WERI-Rb-1 (cell line): ENCODE measurements around the gene PBX3.

Experiments used
- DNase-seq: peaks from one replicate; pipeline ENCODE4 v3.0.0-alpha.2; 2020
- H3K27ac ChIP-seq: fragments of 250-450 bp; sonication (Bioruptor Pico); 2 replicates; pipeline ENCODE4 v1.5.1; 2020; ENCODE audit warnings: mild to moderate bottlenecking, moderate library complexity
- H3K27me3 ChIP-seq: fragments of 250-450 bp; sonication (Bioruptor Pico); 2 replicates; pipeline ENCODE4 v1.5.1; 2021; ENCODE audit warnings: mild to moderate bottlenecking, low read depth, moderate library complexity; ENCODE audit not compliant: insufficient read depth, severe bottlenecking
- H3K36me3 ChIP-seq: fragments of 250-450 bp; sonication (Bioruptor Pico); 2 replicates; pipeline ENCODE4 v1.5.1; 2020; ENCODE audit warnings: mild to moderate bottlenecking, moderate library complexity
- H3K4me3 ChIP-seq: 2 replicates; pipeline ENCODE4 v1.5.1; 2011; ENCODE audit warnings: low read depth, mild to moderate bottlenecking, control low read depth, low read length
- H3K9me3 ChIP-seq: fragments of 250-450 bp; sonication (Bioruptor Pico); 2 replicates; pipeline ENCODE4 v1.5.1; 2021; ENCODE audit warnings: mild to moderate bottlenecking, moderate library complexity; ENCODE audit not compliant: severe bottlenecking
- TF ChIP-seq, protein P1 (sequence below): IDR thresholded peaks from 2 replicates; pipeline ENCODE4 v1.5.1; 2011; ENCODE audit warnings: low read depth, mild to moderate bottlenecking, control low read depth, inconsistent platforms, low read length

PBX3 gene

DNA sequence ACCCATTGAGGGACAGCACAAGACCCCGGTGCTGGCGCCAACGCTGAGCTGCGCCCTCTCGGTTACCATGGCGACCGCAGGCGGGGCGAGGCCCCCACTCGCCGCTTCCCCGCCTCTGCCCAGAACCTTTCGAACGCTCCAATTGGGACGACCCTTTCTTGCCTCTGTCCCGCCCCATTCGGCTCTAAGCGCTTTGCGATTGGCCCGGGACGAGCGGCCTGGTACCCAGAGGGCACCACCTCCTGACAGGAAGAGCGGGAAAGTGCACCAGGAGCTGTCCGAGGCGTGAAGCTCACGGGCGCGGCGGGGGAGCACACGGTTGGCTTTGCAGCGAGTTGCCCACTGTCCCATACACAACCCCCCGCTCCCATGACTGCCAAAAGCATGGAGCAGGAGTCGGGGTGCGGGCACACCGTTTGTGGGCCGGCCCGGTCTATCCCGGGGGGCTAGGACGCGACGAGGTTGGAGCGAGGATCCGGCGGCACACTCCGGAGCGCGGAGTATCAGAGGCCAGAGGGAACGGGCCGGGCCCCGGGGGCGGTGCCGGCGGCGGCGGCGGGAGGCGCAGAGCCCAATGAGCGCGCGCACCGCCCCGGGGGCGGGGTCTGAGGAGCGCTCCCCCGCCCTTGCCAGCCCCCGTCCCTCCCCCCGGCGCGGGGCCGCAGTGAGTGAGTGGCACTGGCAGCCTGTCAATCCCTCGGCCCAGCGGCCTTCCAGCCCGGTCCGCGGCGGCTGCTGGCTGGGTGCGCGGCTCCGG is 978 bp upstream of the PBX3 start:
- Histone ChIP-seq H3K27me3 (no peaks in the 10 kb centered on the region), H3K27ac (peak overlapping the region; percentile 96), H3K4me3 (peak overlapping the region; percentile 53), H3K9me3 (no peaks in the 10 kb centered on the region), H3K36me3 (peaks cover 17% of the 10 kb centered on the region)
- TF ChIP-seq, protein P1, sequence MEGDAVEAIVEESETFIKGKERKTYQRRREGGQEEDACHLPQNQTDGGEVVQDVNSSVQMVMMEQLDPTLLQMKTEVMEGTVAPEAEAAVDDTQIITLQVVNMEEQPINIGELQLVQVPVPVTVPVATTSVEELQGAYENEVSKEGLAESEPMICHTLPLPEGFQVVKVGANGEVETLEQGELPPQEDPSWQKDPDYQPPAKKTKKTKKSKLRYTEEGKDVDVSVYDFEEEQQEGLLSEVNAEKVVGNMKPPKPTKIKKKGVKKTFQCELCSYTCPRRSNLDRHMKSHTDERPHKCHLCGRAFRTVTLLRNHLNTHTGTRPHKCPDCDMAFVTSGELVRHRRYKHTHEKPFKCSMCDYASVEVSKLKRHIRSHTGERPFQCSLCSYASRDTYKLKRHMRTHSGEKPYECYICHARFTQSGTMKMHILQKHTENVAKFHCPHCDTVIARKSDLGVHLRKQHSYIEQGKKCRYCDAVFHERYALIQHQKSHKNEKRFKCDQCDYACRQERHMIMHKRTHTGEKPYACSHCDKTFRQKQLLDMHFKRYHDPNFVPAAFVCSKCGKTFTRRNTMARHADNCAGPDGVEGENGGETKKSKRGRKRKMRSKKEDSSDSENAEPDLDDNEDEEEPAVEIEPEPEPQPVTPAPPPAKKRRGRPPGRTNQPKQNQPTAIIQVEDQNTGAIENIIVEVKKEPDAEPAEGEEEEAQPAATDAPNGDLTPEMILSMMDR = no peak
- peak; percentile 99 for DNase-seq

- Histone ChIP-seq H3K9me3 (no peaks in the 10 kb centered on the region), H3K27ac (peak overlapping the region; percentile 96; the same call in 1 of the 2 replicates), H3K4me3 (peak overlapping the region; percentile 10), H3K36me3 (peaks cover 22% of the 10 kb centered on the region), H3K27me3 (no peaks in the 10 kb centered on the region)
- no peak for DNase-seq
- TF ChIP-seq, protein P1 = no peak
Measured at GRCh38 chr9:125746774-125747052, 460 bp upstream of the PBX3 start.

DNA sequence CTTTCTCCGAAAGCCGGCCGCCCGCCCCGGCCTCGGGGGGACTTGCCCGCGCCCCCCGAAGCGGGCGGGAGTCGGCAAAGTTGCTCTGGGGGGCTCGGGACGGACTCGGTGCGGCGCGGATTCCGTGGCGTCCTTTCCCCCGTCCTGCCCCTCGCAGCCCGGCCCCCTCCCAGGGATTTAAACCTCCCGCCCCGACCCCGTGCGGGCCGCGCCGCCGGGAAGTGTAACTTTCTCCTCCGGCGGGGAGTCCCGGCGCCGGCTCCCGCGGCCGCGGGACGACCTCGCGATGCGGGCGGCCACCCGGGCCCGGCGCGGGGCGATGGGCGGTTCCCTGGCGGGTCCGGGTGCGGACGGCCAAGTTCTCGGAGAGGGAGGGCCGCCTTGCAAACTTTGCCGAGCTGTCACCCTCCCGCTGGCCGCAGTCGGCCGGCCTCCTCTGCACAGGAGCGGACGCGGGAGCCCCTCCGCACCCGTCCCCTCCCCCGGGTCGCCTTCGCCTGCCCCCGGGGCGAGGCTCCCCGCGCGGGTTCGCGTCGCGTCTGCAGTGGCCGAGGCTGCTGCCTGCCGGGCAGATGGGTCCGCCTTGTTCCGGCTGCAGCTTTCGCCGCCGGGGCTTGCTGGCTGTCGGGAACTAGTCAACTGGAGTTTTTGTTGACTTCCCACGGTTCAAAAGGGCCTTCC is 732 bp downstream of the PBX3 start:
- TF ChIP-seq, protein P1 = no peak
- Histone ChIP-seq H3K27ac (peak overlapping the region; percentile 85), H3K9me3 (no peaks in the 10 kb centered on the region), H3K36me3 (peaks cover 26% of the 10 kb centered on the region), H3K4me3 (peak overlapping the region; percentile 73), H3K27me3 (no peaks in the 10 kb centered on the region)
- peak; percentile 39 for DNase-seq

DNA sequence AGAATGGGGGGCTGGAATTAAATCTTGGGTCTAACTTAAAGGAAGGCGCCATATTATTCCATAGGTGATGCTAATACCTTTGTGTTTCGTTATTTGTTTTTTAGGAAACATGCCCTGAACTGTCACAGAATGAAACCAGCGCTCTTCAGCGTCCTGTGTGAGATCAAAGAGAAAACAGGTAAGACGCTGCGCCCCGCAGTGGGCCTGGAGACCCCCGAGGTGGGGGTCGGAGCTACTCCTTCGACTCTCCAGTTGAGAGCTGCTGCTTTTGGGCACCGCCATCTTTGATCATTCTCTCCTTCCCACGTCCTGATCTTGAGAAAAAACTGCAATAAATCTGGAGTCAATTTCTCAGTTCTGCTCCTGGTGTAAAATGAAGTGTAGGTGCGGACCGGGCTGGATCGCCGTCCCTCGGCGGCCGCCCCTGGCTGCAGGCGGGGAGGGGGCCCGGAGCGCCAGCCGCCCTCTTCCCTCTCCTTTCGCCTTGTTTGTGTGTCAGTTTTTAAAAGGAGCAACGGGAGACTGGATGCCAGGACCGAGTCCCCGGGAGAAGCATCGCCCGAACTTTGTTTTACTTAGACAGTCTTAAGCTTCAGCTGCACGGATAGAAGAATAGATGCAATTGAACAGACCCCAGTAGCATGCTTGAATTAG is 1.4 kb downstream of the PBX3 start:
- peak overlapping the region; percentile 85 for H3K27ac ChIP-seq
- no peaks in the 10 kb centered on the region for H3K27me3 ChIP-seq
- TF ChIP-seq, protein P1 = no peak
- peak overlapping the region; percentile 73 for H3K4me3 ChIP-seq
- H3K9me3 ChIP-seq = no peaks in the 10 kb centered on the region
- no peak for DNase-seq
- peaks cover 26% of the 10 kb centered on the region for H3K36me3 ChIP-seq

- Histone ChIP-seq H3K9me3 (no peaks in the 10 kb centered on the region), H3K27ac (no peak overlapping the region; the same call in 1 of the 2 replicates), H3K27me3 (no peaks in the 10 kb centered on the region), H3K4me3 (peak overlapping the region; percentile 73), H3K36me3 (peaks cover 33% of the 10 kb centered on the region)
- TF ChIP-seq, protein P1 = no peak
- no peak for DNase-seq
Measured at GRCh38 chr9:125749287-125749935, 2.2 kb downstream of the PBX3 start.
